ENCODE measurements around the gene HNRNPA1. TPM values are rescaled to one million over a fixed set of nuclear protein-coding genes. Genes with fewer than 3 reads are reported as not detected.

The HNRNPA1 gene
- total RNA-seq, 1 experiment from 2014 or later, result 609 TPM

Other genes starting within 250 kb of the HNRNPA1 start
- gene HOXC5, start 247.7 kb upstream of the HNRNPA1 start, total RNA-seq (2014; rRNA removed; shearing (Covaris generic)), result 0.12 and 1.9 TPM in 2 replicates
- gene HOXC4, start 226.9 kb upstream of the HNRNPA1 start, total RNA-seq (2014; rRNA removed; shearing (Covaris generic)), result 2.4 and 4.7 TPM in 2 replicates
- gene SMUG1, start 91.7 kb upstream of the HNRNPA1 start, total RNA-seq (2014; rRNA removed; shearing (Covaris generic)), result 67.7 and 71.6 TPM in 2 replicates
- 44.9 and 64.3 TPM in 2 replicates for gene CBX5, start 604 bp upstream of the HNRNPA1 start, total RNA-seq (2014; rRNA removed; shearing (Covaris generic))
- not detected in 2 replicates for gene NFE2, start 20.3 kb downstream of the HNRNPA1 start, total RNA-seq (2014; rRNA removed; shearing (Covaris generic))
- 116 and 151 TPM in 2 replicates for gene COPZ1, start 44.4 kb downstream of the HNRNPA1 start, total RNA-seq (2014; rRNA removed; shearing (Covaris generic))
- not detected in 2 replicates for gene GPR84, start 83.8 kb downstream of the HNRNPA1 start, total RNA-seq (2014; rRNA removed; shearing (Covaris generic))
- gene ZNF385A, start 104.0 kb downstream of the HNRNPA1 start, total RNA-seq (2014; rRNA removed; shearing (Covaris generic)), result 0.34 TPM in 1 of 2 replicates, not detected in the other
- 91.0 and 107 TPM in 2 replicates for gene ITGA5, start 138.5 kb downstream of the HNRNPA1 start, total RNA-seq (2014; rRNA removed; shearing (Covaris generic))
- gene GTSF1, start 192.9 kb downstream of the HNRNPA1 start, total RNA-seq (2014; rRNA removed; shearing (Covaris generic)), result not detected in 2 replicates
- 0.11 and 0.83 TPM in 2 replicates for gene NCKAP1L, start 217.0 kb downstream of the HNRNPA1 start, total RNA-seq (2014; rRNA removed; shearing (Covaris generic))

All from Daoy (cell line).